HFFc6 (cell line): ENCODE data around the gene OPRM1. TPM values are rescaled to one million over a fixed set of nuclear protein-coding genes. Genes with fewer than 3 reads are reported as not detected.

ENCODE experiments used
- DNase-seq: peaks from one replicate; pipeline ENCODE4 v3.0.0-alpha.2; 2018
- H3K27ac Mint-ChIP-seq: 2 replicates; pipeline ENCODE4 v1.8.0; 2020; ENCODE audit warnings: mild to moderate bottlenecking, mixed read lengths
- H3K27me3 Mint-ChIP-seq: 2 replicates; pipeline ENCODE4 v1.8.0; 2021; ENCODE audit warnings: mild to moderate bottlenecking, moderate library complexity, mixed read lengths; ENCODE audit not compliant: insufficient read depth
- H3K36me3 Mint-ChIP-seq: 2 replicates; pipeline ENCODE4 v1.8.0; 2021; ENCODE audit warnings: low read depth, mixed read lengths
- H3K4me1 Mint-ChIP-seq: 2 replicates; pipeline ENCODE4 v1.8.0; 2020; ENCODE audit warnings: low read depth, mixed read lengths
- H3K4me3 Mint-ChIP-seq: 2 replicates; pipeline ENCODE4 v1.8.0; 2020; ENCODE audit warnings: mild to moderate bottlenecking, moderate library complexity, mixed read lengths
- H3K9me3 Mint-ChIP-seq: 2 replicates; pipeline ENCODE4 v1.8.0; 2020; ENCODE audit warnings: mild to moderate bottlenecking, mixed read lengths
- CTCF ChIP-seq: fragments of 200-600 bp; sonication (generic); IDR thresholded peaks from 2 replicates; pipeline ENCODE4 v1.5.0; 2021; ENCODE audit warnings: antibody characterized with exemption, mild to moderate bottlenecking
- total RNA-seq, 6 experiments: library from RNA; stranded (reverse); fragmentation: NEBNext Ultra II Directional; extraction: Animal tissue kit (Norgen Biotek cat#: 25700); gene quantifications; 2 replicates in 1 of 6; 3 replicates in 5 of 6; pipeline ENCODE4 v1.2.3, GENCODE V29; 2021

OPRM1 gene
- total RNA-seq, 6 experiments from 2014 or later: not detected

GRCh38 chr6:154229786-154230185, 190.7 kb downstream of the OPRM1 start:
- Mint-ChIP-seq H3K4me3 (peak overlapping the region; percentile 52), H3K27me3 (peaks cover 5% of the 10 kb centered on the region; the same call in 1 of the 2 replicates), H3K27ac (no peak overlapping the region), H3K4me1 (peaks cover 5% of the 10 kb centered on the region; the same call in 1 of the 2 replicates), H3K36me3 (no peaks in the 10 kb centered on the region), H3K9me3 (no peaks in the 10 kb centered on the region)
- no peak for DNase-seq
- no peak for TF ChIP-seq CTCF

GRCh38 chr6:154230393-154230792, 191.4 kb downstream of the OPRM1 start:
- no peaks in the 10 kb centered on the region for H3K36me3 Mint-ChIP-seq
- no peaks in the 10 kb centered on the region for H3K9me3 Mint-ChIP-seq
- no peak for TF ChIP-seq CTCF
- H3K27me3 Mint-ChIP-seq: peaks cover 5% of the 10 kb centered on the region; the same call in 1 of the 2 replicates
- no peak overlapping the region for H3K27ac Mint-ChIP-seq
- no peak for DNase-seq
- no peak overlapping the region for H3K4me3 Mint-ChIP-seq
- H3K4me1 Mint-ChIP-seq: peaks cover 5% of the 10 kb centered on the region; the same call in 1 of the 2 replicates

GRCh38 chr6:154230910-154231595, 192.0 kb downstream of the OPRM1 start:
- TF ChIP-seq CTCF: no peak
- no peak overlapping the region for H3K27ac Mint-ChIP-seq
- no peaks in the 10 kb centered on the region for H3K9me3 Mint-ChIP-seq
- peaks cover 5% of the 10 kb centered on the region; the same call in 1 of the 2 replicates for H3K4me1 Mint-ChIP-seq
- peak overlapping the region; percentile 48; the same call in 1 of the 2 replicates for H3K4me3 Mint-ChIP-seq
- no peaks in the 10 kb centered on the region for H3K36me3 Mint-ChIP-seq
- no peak for DNase-seq
- H3K27me3 Mint-ChIP-seq: peaks cover 4% of the 10 kb centered on the region; the same call in 1 of the 2 replicates

- H3K36me3 Mint-ChIP-seq: no peaks in the 10 kb centered on the region
- H3K4me3 Mint-ChIP-seq: no peak overlapping the region; the same call in 1 of the 2 replicates
- peaks cover 5% of the 10 kb centered on the region; the same call in 1 of the 2 replicates for H3K4me1 Mint-ChIP-seq
- H3K27me3 Mint-ChIP-seq: peaks cover 4% of the 10 kb centered on the region; the same call in 1 of the 2 replicates
- no peak overlapping the region for H3K27ac Mint-ChIP-seq
- peak; percentile 28 for DNase-seq
- H3K9me3 Mint-ChIP-seq: no peaks in the 10 kb centered on the region
- TF ChIP-seq CTCF: no peak
Observed at GRCh38 chr6:154232013-154232910, 193.2 kb downstream of the OPRM1 start.

- H3K4me3 Mint-ChIP-seq: no peak overlapping the region
- peaks cover 2% of the 10 kb centered on the region; the same call in 1 of the 2 replicates for H3K27me3 Mint-ChIP-seq
- no peak overlapping the region for H3K27ac Mint-ChIP-seq
- no peaks in the 10 kb centered on the region for H3K9me3 Mint-ChIP-seq
- H3K4me1 Mint-ChIP-seq: peaks cover 5% of the 10 kb centered on the region; the same call in 1 of the 2 replicates
- no peak for DNase-seq
- no peak for TF ChIP-seq CTCF
- no peaks in the 10 kb centered on the region for H3K36me3 Mint-ChIP-seq
Observed at GRCh38 chr6:154233383-154233782, 194.3 kb downstream of the OPRM1 start.
